Endothelial cell of umbilical vein (primary cell): ENCODE results near the gene KRT6C.

Source experiments
- CTCF ChIP-seq, 2 donors: IDR thresholded peaks; 1 replicate in 1 of 2; 2 replicates in 1 of 2; pipeline ENCODE4 v1.5.1; 2011; ENCODE audit warnings: low read length in 2 of 2, mild to moderate bottlenecking in 2 of 2, moderate library complexity in 2 of 2, control low read depth in 1 of 2, inconsistent platforms in 1 of 2, low read depth in 1 of 2; ENCODE audit not compliant: insufficient read depth in 1 of 2; ENCODE audit errors: extremely low read depth in 1 of 2
- EZH2 ChIP-seq: IDR thresholded peaks from 2 replicates; pipeline ENCODE4 v1.6.1; 2012; ENCODE audit warnings: borderline replicate concordance, low read depth, mild to moderate bottlenecking, moderate library complexity, low read length, inconsistent platforms; ENCODE audit not compliant: severe bottlenecking
- FOS ChIP-seq: IDR thresholded peaks from 2 replicates; pipeline ENCODE4 v1.6.1; 2011; ENCODE audit warnings: mild to moderate bottlenecking, low read length, moderate library complexity, borderline replicate concordance; ENCODE audit not compliant: insufficient read depth
- GATA2 ChIP-seq: IDR thresholded peaks from 2 replicates; pipeline ENCODE4 v1.7.0; 2011; ENCODE audit warnings: low read depth, mild to moderate bottlenecking, moderate library complexity, mixed read lengths, low read length; ENCODE audit not compliant: insufficient read length, insufficient read depth
- JUN ChIP-seq: IDR thresholded peaks from 2 replicates; pipeline ENCODE4 v1.6.1; 2011; ENCODE audit warnings: borderline replicate concordance, low read depth; ENCODE audit not compliant: insufficient read length, insufficient read depth
- MYC ChIP-seq: IDR thresholded peaks from one replicate; pipeline ENCODE4 v1.6.1; 2011; ENCODE audit warnings: mild to moderate bottlenecking, low read depth, low read length
- POLR2A ChIP-seq: IDR thresholded peaks from 2 replicates; pipeline ENCODE4 v1.6.1; 2012; ENCODE audit warnings: low read depth, mild to moderate bottlenecking, control low read depth, low read length
- POLR2AphosphoS5 ChIP-seq: IDR thresholded peaks from 2 replicates; pipeline ENCODE4 v1.6.1; 2012; ENCODE audit warnings: low read depth, mild to moderate bottlenecking, control low read depth, low read length, moderate library complexity; ENCODE audit not compliant: insufficient read depth
- TF ChIP-seq, protein P1 (sequence below): IDR thresholded peaks from 2 replicates; pipeline ENCODE4 v1.6.1; 2011; ENCODE audit not compliant: insufficient read depth, insufficient read length

- TF ChIP-seq CTCF (IDR thresholded peaks at IDR 0.05; ENCODE audit: extremely low read depth in 1 of 2, insufficient read depth in 1 of 2, low read depth in 1 of 2, low read length in 2 of 2): no peak
- no peak for TF ChIP-seq POLR2A
- TF ChIP-seq, protein P1, sequence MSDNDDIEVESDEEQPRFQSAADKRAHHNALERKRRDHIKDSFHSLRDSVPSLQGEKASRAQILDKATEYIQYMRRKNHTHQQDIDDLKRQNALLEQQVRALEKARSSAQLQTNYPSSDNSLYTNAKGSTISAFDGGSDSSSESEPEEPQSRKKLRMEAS: no peak
- no peak for TF ChIP-seq EZH2
- no peak for TF ChIP-seq POLR2AphosphoS5
- no peak for TF ChIP-seq FOS
- no peak for TF ChIP-seq GATA2
- no peak for TF ChIP-seq MYC
- no peak for TF ChIP-seq JUN
These were observed 14.7 kb downstream of the KRT6C start for GRCh38 chr12:52458861-52459260.
